GM18511 (cell line): ENCODE results near the gene EP400.
A peak's percentile ranks its signal among the peaks of the same experiment; 100 is the strongest.

Source experiments
- ATAC-seq: cut with Tn5 transposase; IDR thresholded peaks from one replicate; pipeline ENCODE4 v1.9.1; 2021; ENCODE audit warnings: mild to moderate bottlenecking, moderate library complexity; ENCODE audit not compliant: unreplicated experiment

The EP400 gene

GRCh38 chr12:132062481-132062880, 112.7 kb downstream of the EP400 start:
- no peak for ATAC-seq

GRCh38 chr12:132063491-132063890, 113.7 kb downstream of the EP400 start:
- no peak for ATAC-seq

GRCh38 chr12:132064631-132065030, 114.9 kb downstream of the EP400 start:
- ATAC-seq = no peak

GRCh38 chr12:132065203-132065602, 115.5 kb downstream of the EP400 start:
- no peak for ATAC-seq

- ATAC-seq = no peak
Measured at GRCh38 chr12:132065609-132066344, 116.0 kb downstream of the EP400 start.

GRCh38 chr12:132066345-132066685, 116.6 kb downstream of the EP400 start:
- ATAC-seq = no peak

- ATAC-seq = no peak
Measured at GRCh38 chr12:132066749-132067148, 117.0 kb downstream of the EP400 start.

- ATAC-seq = no peak
Measured at GRCh38 chr12:132067182-132067581, 117.4 kb downstream of the EP400 start.

GRCh38 chr12:132068250-132068649, 118.5 kb downstream of the EP400 start:
- ATAC-seq = no peak

- ATAC-seq = no peak
Measured at GRCh38 chr12:132069336-132069985, 119.7 kb downstream of the EP400 start.

- no peak for ATAC-seq
Measured at GRCh38 chr12:132070298-132070697, 120.6 kb downstream of the EP400 start.

GRCh38 chr12:132071040-132071810, 121.5 kb downstream of the EP400 start:
- ATAC-seq = peak; percentile 87

- no peak for ATAC-seq
Measured at GRCh38 chr12:132071830-132072384, 122.2 kb downstream of the EP400 start.

- no peak for ATAC-seq
Measured at GRCh38 chr12:132074216-132074615, 124.5 kb downstream of the EP400 start.

GRCh38 chr12:132075026-132075713, 125.4 kb downstream of the EP400 start:
- ATAC-seq = no peak

GRCh38 chr12:132075714-132076553, 126.2 kb downstream of the EP400 start:
- ATAC-seq = no peak

- no peak for ATAC-seq
Measured at GRCh38 chr12:132076711-132077110, 127.0 kb downstream of the EP400 start.

- ATAC-seq = no peak
Measured at GRCh38 chr12:132077322-132078100, 127.8 kb downstream of the EP400 start.

- no peak for ATAC-seq
Measured at GRCh38 chr12:132078190-132078589, 128.4 kb downstream of the EP400 start.
